HG03025 (cell line): ENCODE results near the gene TNNI3K.

Experiments
- ATAC-seq: cut with Tn5 transposase; IDR thresholded peaks from one replicate; pipeline ENCODE4 v1.9.1; 2021; ENCODE audit warnings: mild to moderate bottlenecking, moderate library complexity; ENCODE audit not compliant: unreplicated experiment, low FRiP score

TNNI3K gene

GRCh38 chr1:74481607-74482006 lies 246.4 kb downstream of the TNNI3K start:
- no peak for ATAC-seq

GRCh38 chr1:74485622-74486021 lies 250.4 kb downstream of the TNNI3K start:
- ATAC-seq = no peak

GRCh38 chr1:74486036-74486435 lies 250.8 kb downstream of the TNNI3K start:
- no peak for ATAC-seq

GRCh38 chr1:74496669-74497068 lies 261.5 kb downstream of the TNNI3K start:
- no peak for ATAC-seq

GRCh38 chr1:74498901-74499300 lies 263.7 kb downstream of the TNNI3K start:
- no peak for ATAC-seq

GRCh38 chr1:74502432-74502831 lies 267.2 kb downstream of the TNNI3K start:
- peak; percentile 39 for ATAC-seq

- peak; percentile 49 for ATAC-seq
These were observed 267.7 kb downstream of the TNNI3K start for GRCh38 chr1:74502858-74503257.

- peak; percentile 73 for ATAC-seq
These were observed 269.1 kb downstream of the TNNI3K start for GRCh38 chr1:74504125-74504932.

GRCh38 chr1:74504933-74505512 lies 269.8 kb downstream of the TNNI3K start:
- no peak for ATAC-seq

GRCh38 chr1:74505928-74506710 lies 270.9 kb downstream of the TNNI3K start:
- no peak for ATAC-seq

- ATAC-seq = no peak
These were observed 273.3 kb downstream of the TNNI3K start for GRCh38 chr1:74508449-74508848.

- no peak for ATAC-seq
These were observed 277.2 kb downstream of the TNNI3K start, which contains the start of gene LRRC53 for GRCh38 chr1:74512170-74512915. LRRC53 (minus strand) TSS chr1:74512611; CDS start chr1:74483349, 29,262 bp downstream.

GRCh38 chr1:74513411-74514300 lies 278.5 kb downstream of the TNNI3K start:
- no peak for ATAC-seq

- peak; percentile 85 for ATAC-seq
These were observed 282.4 kb downstream of the TNNI3K start for GRCh38 chr1:74517599-74518051.

GRCh38 chr1:74522148-74522547 lies 287.0 kb downstream of the TNNI3K start:
- no peak for ATAC-seq

- ATAC-seq = no peak
These were observed 288.8 kb downstream of the TNNI3K start for GRCh38 chr1:74523873-74524480.

- no peak for ATAC-seq
These were observed 291.5 kb downstream of the TNNI3K start for GRCh38 chr1:74526708-74527107.

GRCh38 chr1:74528123-74528522 lies 292.9 kb downstream of the TNNI3K start:
- no peak for ATAC-seq

GRCh38 chr1:74530892-74531291 lies 295.7 kb downstream of the TNNI3K start:
- no peak for ATAC-seq
